ENCODE data around the gene CSH1.
"Not testable (repeated sequence)": the region's sequence is repeated elsewhere in the genome, so short reads cannot be mapped to it uniquely, and the experiment has no call there.

Gene CSH1

GRCh38 chr17:63871646-63872365 is 24.6 kb downstream of the CSH1 start:
- in situ Hi-C loops (cut with MboI; ENCODE audit: low sequenced_read_pairs), result not testable (repeated sequence)

GRCh38 chr17:63870292-63870665 is 26.1 kb downstream of the CSH1 start:
- in situ Hi-C loops (cut with MboI; ENCODE audit: low sequenced_read_pairs), result not testable (repeated sequence)

GRCh38 chr17:63869491-63870291 is 26.7 kb downstream of the CSH1 start:
- in situ Hi-C loops (cut with MboI; ENCODE audit: low sequenced_read_pairs), result not testable (repeated sequence)

GRCh38 chr17:63866625-63867024 is 29.7 kb downstream of the CSH1 start:
- in situ Hi-C loops (cut with MboI; ENCODE audit: low sequenced_read_pairs), result not testable (repeated sequence)

- in situ Hi-C loops (cut with MboI; ENCODE audit: low sequenced_read_pairs), result no loop called here
Observed at GRCh38 chr17:63859257-63859656, 37.1 kb downstream of the CSH1 start.

- in situ Hi-C loops (cut with MboI; ENCODE audit: low sequenced_read_pairs), result not testable (repeated sequence)
Observed at GRCh38 chr17:63856425-63856824, 39.9 kb downstream of the CSH1 start.

GRCh38 chr17:63855185-63855584 is 41.2 kb downstream of the CSH1 start:
- in situ Hi-C loops (cut with MboI; ENCODE audit: low sequenced_read_pairs), result no loop called here

- in situ Hi-C loops (cut with MboI; ENCODE audit: low sequenced_read_pairs), result no loop called here
Observed at GRCh38 chr17:63854709-63855108, 41.7 kb downstream of the CSH1 start.

GRCh38 chr17:63853260-63853659 is 43.1 kb downstream of the CSH1 start:
- in situ Hi-C loops (cut with MboI; ENCODE audit: low sequenced_read_pairs), result no loop called here

GRCh38 chr17:63850401-63850800 is 46.0 kb downstream of the CSH1 start:
- in situ Hi-C loops (cut with MboI; ENCODE audit: low sequenced_read_pairs), result no loop called here

- in situ Hi-C loops (cut with MboI; ENCODE audit: low sequenced_read_pairs), result loop anchor here (25.0 kb wide), 1 partner anchor 412 kb away; the partner anchor contains the start of gene CYB561
Observed at GRCh38 chr17:63848834-63849689, 47.3 kb downstream of the CSH1 start.

GRCh38 chr17:63847525-63848249 is 48.7 kb downstream of the CSH1 start:
- in situ Hi-C loops (cut with MboI; ENCODE audit: low sequenced_read_pairs), result loop anchor here (25.0 kb wide), 1 partner anchor 410 kb away; the partner anchor contains the start of gene CYB561

- in situ Hi-C loops (cut with MboI; ENCODE audit: low sequenced_read_pairs), result loop anchor here (25.0 kb wide), 1 partner anchor 408 kb away; the partner anchor contains the start of gene CYB561
Observed at GRCh38 chr17:63845509-63845908, 50.9 kb downstream of the CSH1 start.

All from HL-60/S4 treated with retinoic acid at 250 ng/mL for 4 days and 3 days (cell line).